ENCODE data around the gene AHDC1.

AHDC1 gene

GRCh38 chr1:27603681-27604578 lies at the start of gene AHDC1:
TSS of gene AHDC1 (minus strand) at chr1:27604144. CDS start at chr1:27552115, 52,029 bp downstream.
- Histone ChIP-seq H3K27me3 (peaks cover 57% of the 10 kb centered on the region), H3K4me1 (ENCODE audit: control insufficient read depth in 1 of 2, insufficient read depth in 1 of 2, low read depth in 1 of 2, low read length in 1 of 2) (peaks cover 23 to 39% of the 10 kb centered on the region in 2 experiments), H3K4me3 (ENCODE audit: low read depth in 1 of 2, low read length in 1 of 2) (peak within 1 kb of the TSS; percentile 70 to 96), H3K36me3 (no peaks in the 10 kb centered on the region), H3K9me3 (no peaks in the 10 kb centered on the region), H3K27ac (peak within 1 kb of the TSS; percentile 10)
- peak; percentile 71 for TF ChIP-seq CTCF (IDR thresholded peaks at IDR 0.05)

GRCh38 chr1:27652111-27652864 lies 48.3 kb upstream of the AHDC1 start:
- H3K36me3 ChIP-seq: no peaks in the 10 kb centered on the region
- H3K27ac ChIP-seq: peak overlapping the region; percentile 54
- TF ChIP-seq CTCF (IDR thresholded peaks at IDR 0.05): no peak
- H3K4me1 ChIP-seq (ENCODE audit: control insufficient read depth in 1 of 2, insufficient read depth in 1 of 2, low read depth in 1 of 2, low read length in 1 of 2): peaks cover 62 to 75% of the 10 kb centered on the region in 2 experiments
- H3K9me3 ChIP-seq: no peaks in the 10 kb centered on the region
- no peaks in the 10 kb centered on the region for H3K27me3 ChIP-seq
- no peak overlapping the region for H3K4me3 ChIP-seq (ENCODE audit: low read depth in 1 of 2, low read length in 1 of 2)

GRCh38 chr1:27650539-27651175 lies 46.7 kb upstream of the AHDC1 start:
- H3K36me3 ChIP-seq: no peaks in the 10 kb centered on the region
- no peak overlapping the region for H3K4me3 ChIP-seq (ENCODE audit: low read depth in 1 of 2, low read length in 1 of 2)
- no peaks in the 10 kb centered on the region for H3K27me3 ChIP-seq
- no peak for TF ChIP-seq CTCF (IDR thresholded peaks at IDR 0.05)
- H3K27ac ChIP-seq: peak overlapping the region; percentile 61
- peaks cover 67 to 80% of the 10 kb centered on the region in 2 experiments for H3K4me1 ChIP-seq (ENCODE audit: control insufficient read depth in 1 of 2, insufficient read depth in 1 of 2, low read depth in 1 of 2, low read length in 1 of 2)
- H3K9me3 ChIP-seq: no peaks in the 10 kb centered on the region

GRCh38 chr1:27650171-27650538 lies 46.2 kb upstream of the AHDC1 start:
- Histone ChIP-seq H3K9me3 (no peaks in the 10 kb centered on the region), H3K27me3 (no peaks in the 10 kb centered on the region)

More at GRCh38 chr1:27650171-27650538, 46.2 kb upstream of the AHDC1 start:
- no peak for TF ChIP-seq CTCF (IDR thresholded peaks at IDR 0.05)
- peaks cover 67 to 80% of the 10 kb centered on the region in 2 experiments for H3K4me1 ChIP-seq (ENCODE audit: control insufficient read depth in 1 of 2, insufficient read depth in 1 of 2, low read depth in 1 of 2, low read length in 1 of 2)
- H3K36me3 ChIP-seq: no peaks in the 10 kb centered on the region
- H3K4me3 ChIP-seq (ENCODE audit: low read depth in 1 of 2, low read length in 1 of 2): no peak overlapping the region
- peak overlapping the region; percentile 61 for H3K27ac ChIP-seq
